Left lobe of liver (tissue), 2 donors: ENCODE measurements around the gene SLC27A6. TPM values are rescaled to one million over a fixed set of nuclear protein-coding genes. Genes with fewer than 3 reads are reported as not detected.
"Not testable (repeated sequence)": the region's sequence is repeated elsewhere in the genome, so short reads cannot be mapped to it uniquely, and the experiment has no call there.

Experiments
- ATAC-seq: fragments of 200-7000 bp; cut with Tn5 transposase; one replicate; pipeline ENCODE4 v1.9.1; 2020; ENCODE audit warnings: mild to moderate bottlenecking, moderate library complexity
- DNase-seq: peaks from one replicate; pipeline ENCODE4 v3.0.0-alpha.2; 2020; ENCODE audit warnings: low spot score
- total RNA-seq: library from RNA; stranded (reverse); gene quantifications from one replicate; pipeline ENCODE4 v1.2.1, GENCODE V29; 2021
- donor health status: DM: no; HTN: no; CAD: no; lungs with moderate emphysema.
- donor health status: DM: no; HTN: yes; CAD: no.

SLC27A6 gene, protein sequence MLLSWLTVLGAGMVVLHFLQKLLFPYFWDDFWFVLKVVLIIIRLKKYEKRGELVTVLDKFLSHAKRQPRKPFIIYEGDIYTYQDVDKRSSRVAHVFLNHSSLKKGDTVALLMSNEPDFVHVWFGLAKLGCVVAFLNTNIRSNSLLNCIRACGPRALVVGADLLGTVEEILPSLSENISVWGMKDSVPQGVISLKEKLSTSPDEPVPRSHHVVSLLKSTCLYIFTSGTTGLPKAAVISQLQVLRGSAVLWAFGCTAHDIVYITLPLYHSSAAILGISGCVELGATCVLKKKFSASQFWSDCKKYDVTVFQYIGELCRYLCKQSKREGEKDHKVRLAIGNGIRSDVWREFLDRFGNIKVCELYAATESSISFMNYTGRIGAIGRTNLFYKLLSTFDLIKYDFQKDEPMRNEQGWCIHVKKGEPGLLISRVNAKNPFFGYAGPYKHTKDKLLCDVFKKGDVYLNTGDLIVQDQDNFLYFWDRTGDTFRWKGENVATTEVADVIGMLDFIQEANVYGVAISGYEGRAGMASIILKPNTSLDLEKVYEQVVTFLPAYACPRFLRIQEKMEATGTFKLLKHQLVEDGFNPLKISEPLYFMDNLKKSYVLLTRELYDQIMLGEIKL
- total RNA-seq = 0.10 TPM

DNA sequence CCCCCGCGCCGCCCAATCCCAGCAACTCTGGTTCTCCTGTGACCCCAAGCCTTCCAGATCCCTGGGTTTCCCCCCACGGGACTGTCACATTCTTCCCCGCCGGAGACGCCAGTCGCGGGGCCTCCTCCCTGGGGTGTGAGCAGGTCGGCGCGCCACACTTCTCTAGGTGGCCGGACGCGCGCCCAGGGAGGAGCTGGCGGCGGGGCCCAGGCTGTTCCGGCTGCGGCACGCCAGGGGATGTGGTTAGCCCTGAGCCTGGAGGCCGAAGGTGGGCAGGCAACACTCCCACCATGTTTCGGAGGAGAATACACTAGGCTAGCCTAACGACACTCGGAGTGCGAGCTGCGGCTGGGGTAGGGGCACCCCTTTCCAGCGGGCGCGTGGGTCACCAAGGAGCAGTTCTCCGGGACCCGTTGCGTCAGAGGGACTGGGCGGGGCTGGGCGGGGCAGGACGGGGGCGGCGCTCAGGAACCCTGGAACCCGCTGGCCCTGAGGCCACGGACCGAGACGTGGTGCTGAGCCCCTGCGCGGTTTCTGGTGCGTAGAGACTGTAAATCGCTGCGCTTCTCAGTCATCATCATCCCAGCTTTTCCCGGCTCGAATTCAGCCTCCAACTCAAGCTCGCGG lies at the start of gene SLC27A6:
TSS of gene SLC27A6 (plus strand) at position 478 of the 627 bp plus-strand sequence. CDS start 650 bp downstream, outside the sequence.
- ATAC-seq (no peak), DNase-seq (no peak)

DNA sequence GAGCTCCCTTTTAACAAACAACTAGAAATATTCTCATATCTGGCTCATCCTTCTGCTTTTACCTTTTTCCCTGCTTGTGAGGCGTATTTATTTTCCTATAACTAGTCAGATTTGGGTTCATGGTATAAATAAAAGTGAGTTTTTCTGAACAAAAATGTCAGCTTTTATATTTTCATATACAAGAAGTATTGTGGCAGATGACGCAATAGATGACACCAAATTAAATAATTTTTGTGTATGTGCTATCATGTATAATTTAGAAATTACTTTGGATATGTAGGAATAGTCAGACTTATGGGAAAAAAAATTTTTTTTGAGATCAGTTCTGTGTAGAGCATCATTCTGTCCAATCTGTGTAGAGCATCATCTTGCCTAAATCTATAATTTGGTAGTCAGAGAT lies 45.7 kb upstream of the SLC27A6 start:
- ATAC-seq (no peak), DNase-seq (no peak)

DNA sequence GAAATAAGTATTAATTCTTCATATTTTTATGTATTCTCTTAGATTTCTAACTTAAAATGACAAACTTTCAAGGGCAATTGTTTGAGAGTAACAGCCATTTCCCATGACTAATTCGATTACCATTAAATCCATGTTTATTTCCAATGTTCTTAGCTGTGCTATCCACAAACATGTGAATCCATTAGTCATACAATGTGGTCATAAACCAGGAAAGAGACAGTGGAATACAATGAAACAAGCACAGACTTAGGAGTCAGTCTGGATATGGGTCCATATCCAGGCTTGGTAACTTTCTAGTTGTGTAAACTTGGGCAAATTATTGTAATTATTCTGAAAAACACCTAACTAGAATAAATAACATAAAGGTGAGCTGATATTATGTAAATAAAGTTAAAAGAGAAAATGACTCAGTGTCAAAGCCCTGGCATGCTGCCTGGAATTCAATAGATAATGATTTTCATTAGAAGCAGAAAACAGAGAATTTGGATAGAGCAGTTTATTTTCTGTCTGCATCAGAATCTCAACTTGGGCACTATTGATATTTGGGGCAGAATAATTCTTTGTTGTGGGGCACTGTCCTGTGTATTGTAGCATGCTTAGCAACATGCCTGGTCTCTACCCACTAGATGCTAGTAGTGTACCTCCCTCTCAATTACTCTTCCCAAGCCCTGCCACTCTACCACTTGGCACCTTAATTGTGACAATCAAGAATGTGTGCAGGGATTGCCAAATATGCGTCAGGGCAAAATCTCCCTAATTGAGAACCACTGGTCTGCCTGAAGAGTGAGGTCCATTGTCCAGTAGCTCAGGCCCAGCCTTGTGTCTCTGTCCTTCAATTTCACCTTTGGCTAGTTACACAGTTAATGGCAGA lies 44.7 kb upstream of the SLC27A6 start:
- no peak for ATAC-seq
- no peak for DNase-seq

DNA sequence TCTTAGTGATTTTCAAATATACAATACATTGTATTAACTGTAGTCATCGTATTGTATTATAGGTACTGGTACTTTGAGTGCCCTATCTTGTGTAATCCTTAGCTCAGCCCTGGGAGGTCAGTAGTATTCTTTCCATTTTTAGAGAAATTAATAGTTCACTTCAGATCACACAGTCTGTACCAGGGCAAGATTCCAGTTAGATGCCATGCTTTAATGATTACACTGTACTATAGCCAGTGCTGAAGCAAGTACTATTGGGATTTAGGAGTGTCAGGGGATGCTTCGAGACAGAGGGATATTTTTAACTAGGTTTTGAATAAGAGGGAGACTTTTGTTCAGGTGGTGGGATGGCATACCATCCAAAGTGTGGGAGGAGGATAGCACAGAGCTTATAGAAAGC lies 41.0 kb upstream of the SLC27A6 start:
- no peak for ATAC-seq
- DNase-seq = no peak

DNA sequence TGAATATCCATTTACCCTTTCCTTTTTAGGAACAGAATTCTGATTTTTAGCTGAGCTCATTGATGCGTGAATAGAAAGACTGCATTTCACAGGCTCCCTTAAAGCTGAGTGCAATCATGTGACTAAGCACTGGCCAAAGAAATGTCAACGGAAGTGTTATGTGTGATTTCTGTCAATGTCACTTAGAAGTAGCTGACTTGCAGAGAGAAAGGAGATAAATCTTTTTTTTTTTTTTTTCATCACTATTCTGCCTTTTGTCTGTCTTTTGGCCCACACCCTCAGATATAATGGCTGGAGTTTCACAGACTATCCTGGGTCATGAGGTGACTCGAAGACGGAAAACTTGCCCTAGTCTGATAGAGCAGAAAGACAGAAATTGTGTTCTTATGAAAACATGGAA lies 39.3 kb upstream of the SLC27A6 start:
- DNase-seq (no peak), ATAC-seq (no peak)

DNA sequence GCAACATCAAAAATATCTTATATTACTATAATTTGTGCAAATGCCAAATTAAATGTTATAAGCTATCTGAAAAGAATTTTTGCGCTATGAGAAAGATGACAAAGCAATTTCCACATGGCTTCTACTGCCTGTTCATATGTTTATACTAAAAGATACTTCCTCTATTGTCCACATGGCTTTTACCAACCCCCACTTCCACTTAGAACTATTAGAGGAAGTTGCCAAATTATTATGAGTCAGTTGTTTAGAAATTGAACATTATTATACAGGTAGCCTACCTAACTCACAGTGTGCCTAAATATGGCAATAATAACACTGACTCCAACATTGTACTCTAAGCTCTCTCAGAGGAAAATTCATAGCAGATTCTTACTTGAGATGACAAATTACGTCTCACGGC lies 37.6 kb upstream of the SLC27A6 start:
- no peak for DNase-seq
- ATAC-seq = no peak

DNA sequence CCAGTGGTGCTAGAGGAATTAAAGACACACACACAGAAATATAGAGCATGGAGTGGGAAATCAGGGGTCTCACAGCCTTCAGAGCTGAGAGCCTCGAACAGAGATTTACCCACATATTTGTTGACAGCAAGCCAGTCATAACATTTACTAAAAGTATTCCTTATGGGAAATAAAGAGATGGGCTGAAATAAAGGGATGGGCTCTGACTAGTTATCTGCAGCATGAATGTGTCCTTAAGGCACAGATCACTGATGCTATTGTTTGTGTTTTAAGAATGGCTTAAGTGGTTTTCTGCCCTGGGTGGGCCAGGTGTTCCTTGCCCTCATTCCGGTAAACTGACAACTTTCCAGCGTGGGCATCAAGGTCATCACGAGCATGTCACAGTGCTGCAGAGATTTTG lies 33.1 kb upstream of the SLC27A6 start:
- not testable (repeated sequence) for ATAC-seq, DNase-seq

DNA sequence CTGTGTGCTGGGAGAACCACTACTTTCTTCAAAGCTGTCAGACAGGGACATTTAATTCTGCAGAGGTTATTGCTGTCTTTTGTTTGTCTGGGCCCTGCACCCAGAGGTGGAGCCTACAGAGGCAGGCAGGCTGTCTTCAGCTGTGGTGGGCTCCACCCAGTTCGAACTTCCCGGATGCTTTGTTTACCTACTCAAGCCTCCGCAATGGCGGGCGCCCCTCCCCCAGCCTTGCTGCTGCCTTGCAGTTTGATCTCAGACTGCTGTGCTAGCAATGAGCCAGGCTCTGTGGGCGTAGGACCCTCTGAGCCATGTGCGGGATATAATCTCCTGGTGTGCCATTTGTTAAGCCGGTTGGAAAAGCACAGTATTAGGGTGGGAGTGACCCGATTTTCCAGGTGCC lies 22.2 kb upstream of the SLC27A6 start:
- DNase-seq = not testable (repeated sequence)

DNA sequence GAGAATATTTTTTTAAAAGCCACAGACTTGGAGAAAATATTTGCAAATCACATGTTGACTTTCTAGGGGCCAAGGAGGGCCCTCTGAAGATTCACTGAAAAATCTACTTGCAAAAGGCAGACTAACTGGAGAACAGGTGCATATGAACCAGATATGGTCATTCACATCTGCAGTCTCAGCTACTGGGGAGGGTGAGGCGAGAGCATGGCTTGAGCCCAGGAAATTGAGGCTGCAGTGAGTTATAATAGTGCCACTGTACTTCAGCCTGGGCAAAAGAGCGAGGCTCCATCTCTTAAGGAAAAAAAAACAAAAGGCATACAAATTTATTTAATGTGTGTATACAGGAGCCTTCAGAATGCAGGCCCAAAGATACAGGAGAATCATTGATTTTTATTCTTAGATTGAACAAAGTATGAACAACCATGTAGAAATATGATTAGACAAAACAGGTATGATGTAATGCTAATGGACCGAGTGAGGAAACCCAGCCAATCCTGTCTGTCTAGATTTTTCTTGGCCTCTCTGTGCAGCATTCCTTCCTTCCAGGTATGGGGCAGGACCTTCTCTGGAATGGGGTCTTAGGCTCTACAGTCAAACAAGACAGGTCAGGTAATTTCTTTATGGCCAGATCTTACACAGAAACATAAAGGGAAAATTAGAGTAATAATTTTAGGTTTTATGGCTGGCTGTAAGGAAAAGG lies 15.3 kb upstream of the SLC27A6 start:
- ATAC-seq = no peak

More for the DNA sequence above, 22.2 kb upstream of the SLC27A6 start:
- not testable (repeated sequence) for ATAC-seq

DNA sequence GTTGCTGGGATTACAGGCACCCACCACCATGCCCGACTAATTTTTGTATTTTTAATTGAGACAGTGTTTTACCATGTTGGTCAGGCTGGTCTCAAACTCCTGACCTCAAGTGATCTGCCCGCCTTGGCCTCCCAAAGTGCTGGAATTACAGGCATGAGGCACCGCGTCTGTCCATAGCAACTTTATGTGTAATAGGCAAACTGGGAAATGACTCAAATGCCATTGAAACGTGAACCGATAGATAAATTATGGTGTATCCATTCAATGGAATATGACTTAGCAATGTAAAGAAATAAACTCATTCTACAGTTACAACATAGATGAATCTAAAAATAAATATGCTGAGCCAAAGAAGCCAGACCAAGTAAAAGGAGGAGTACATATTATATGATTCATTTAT lies 14.0 kb upstream of the SLC27A6 start:
- not testable (repeated sequence) for ATAC-seq, DNase-seq

More for the DNA sequence above, 15.3 kb upstream of the SLC27A6 start:
- DNase-seq = no peak

DNA sequence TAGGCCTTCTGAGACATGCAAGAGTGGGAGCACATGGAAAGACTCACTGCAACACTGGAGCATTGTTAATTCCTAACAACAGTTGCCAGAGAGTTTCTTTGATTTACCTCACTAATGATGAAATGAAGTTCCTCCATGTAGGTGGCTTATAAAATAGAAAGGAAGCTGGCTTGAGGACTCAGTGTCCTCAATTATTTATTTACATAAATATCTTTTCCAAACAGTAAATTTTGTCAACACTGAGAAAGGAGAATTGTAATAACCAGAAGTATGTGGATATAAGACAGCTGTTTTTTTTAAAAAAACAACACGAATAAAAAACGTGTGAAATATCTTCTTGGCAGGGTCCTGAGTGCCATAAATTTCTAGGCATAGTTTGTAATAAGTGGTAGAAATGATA lies 9.1 kb upstream of the SLC27A6 start:
- DNase-seq = no peak

DNA sequence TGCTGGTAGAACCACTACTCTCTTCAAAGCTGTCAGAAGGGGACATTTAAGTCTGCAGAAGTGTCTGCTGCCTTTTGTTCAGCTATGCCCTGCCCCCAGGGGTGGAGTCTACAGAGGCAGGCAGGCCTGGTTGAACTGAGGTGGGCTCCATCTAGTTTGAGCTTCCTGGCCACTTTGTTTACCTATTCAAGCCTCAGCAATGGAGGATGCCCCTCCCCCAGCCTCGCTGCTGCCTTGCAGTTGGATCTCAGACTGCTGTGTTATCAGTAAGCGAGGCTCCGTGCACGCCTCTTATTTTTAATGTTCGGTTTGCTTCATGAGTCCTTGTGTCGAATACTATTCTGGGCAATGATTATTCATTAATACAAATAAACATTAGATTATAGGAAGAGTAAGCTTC lies 3.1 kb upstream of the SLC27A6 start:
- DNase-seq = no peak

More for the DNA sequence above, 9.1 kb upstream of the SLC27A6 start:
- no peak for ATAC-seq

DNA sequence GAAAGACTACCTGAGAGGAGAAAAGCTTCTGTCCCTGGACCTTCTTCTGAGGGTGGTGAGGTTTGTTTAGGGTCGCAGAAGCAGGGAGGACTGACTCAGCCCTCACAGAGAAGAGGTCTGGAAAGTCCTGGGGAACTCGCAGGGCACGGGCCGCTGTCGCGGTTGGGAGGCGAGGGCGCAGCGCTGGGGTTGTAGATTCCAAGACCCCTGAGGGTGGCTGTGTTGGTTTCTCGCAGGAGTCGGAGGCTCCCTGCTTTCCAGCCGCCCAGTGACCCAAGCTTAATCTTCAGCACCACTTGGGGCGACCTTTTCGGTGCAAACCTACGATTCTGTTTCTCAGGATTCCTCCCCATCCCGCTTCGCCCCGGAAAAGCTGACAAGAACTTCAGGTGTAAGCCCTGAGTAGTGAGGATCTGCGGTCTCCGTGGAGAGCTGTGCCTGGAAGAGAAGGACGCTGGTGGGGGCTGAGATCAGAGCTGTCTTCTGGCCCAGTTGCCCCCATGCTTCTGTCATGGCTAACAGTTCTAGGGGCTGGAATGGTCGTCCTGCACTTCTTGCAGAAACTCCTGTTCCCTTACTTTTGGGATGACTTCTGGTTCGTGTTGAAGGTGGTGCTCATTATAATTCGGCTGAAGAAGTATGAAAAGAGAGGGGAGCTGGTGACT lies 482 bp downstream of the SLC27A6 start:
- no peak for ATAC-seq
- no peak for DNase-seq

More for the DNA sequence above, 3.1 kb upstream of the SLC27A6 start:
- no peak for ATAC-seq

DNA sequence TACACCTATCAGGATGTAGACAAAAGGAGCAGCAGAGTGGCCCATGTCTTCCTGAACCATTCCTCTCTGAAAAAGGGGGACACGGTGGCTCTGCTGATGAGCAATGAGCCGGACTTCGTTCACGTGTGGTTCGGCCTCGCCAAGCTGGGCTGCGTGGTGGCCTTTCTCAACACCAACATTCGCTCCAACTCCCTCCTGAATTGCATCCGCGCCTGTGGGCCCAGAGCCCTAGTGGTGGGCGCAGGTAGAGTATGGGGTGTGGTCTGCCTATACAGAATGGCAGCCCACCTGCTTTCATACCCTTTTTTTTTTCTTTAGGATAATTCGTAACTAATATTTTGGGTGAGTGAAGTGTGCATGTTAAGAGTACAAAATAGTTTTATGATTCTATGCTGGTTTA lies 1.1 kb downstream of the SLC27A6 start:
- no peak for ATAC-seq
- no peak for DNase-seq

DNA sequence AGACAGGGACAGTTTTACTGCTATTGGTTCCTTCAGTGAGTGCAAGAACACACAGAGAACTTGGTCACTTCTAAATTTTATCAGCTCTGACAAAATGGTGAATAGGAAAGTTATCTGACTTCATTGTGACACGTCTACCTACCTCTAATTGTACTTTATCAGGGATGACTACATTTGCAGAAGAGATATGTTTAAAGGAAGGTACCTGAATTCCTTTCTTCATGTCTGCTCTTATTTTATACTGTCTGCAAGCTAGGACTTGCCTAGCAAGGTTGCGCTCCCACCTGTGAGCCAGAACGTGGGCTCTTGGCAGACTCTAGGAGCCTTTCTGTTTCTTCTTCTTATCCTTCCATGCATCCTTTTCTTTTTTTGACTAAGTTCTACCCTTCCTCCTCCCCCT lies 1.6 kb downstream of the SLC27A6 start:
- ATAC-seq = no peak
- no peak for DNase-seq

DNA sequence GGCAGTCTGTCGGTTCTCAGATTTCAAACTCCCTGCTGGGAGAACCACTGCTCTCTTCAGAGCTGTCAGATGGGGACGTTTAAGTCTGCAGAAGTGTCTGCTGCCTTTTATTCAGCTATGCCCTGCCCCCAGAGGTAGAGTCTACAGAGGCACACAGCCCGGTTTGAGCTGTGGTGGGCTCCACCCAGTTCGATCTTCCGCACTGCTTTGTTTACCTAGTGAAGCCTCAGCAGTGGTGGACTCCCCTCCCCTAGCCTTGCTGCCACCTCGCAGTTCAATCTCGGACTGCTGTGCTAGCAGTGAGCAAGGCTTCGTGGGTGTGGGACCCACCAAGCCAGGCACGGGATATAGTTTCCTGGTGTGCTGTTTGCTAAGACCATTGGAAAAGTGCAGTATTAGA lies 8.0 kb downstream of the SLC27A6 start:
- DNase-seq (no peak), ATAC-seq (no peak)

DNA sequence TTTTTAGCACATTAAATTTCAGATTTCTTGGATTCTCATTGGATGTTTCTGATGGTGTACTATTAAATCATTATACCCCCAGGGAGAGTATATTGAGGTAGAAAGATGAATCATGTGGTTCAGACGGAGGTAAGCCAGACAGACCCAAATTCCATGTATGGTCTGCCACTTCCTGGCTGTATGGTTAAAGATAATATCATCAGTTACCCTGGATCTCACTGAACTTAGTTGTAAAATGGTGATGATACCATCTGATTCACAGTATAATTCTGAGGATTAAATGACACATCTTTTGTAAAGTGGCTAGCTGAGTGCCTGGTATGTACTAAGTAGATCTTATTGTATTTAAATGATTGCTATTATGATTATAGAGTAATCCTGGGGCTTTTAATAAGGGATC lies 9.3 kb downstream of the SLC27A6 start:
- ATAC-seq (no peak), DNase-seq (no peak)

DNA sequence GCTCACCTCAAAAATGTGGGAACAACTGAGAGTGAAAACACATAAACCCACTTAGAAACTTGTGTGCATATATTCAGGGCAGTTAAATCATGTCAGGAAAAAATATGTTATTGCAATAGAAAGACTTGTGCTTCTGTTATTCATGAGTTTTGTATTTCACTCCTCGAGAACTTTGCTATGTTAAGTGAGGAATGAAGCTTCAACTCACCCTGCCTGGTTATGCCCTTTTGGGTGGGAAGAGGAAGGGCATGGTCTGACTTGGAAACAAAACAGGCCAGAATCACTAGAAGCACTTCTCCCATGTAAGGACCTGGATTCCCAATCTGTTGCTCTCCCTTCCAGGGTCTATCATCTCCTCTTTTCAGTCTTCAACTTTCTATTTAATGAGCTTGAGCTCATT lies 14.5 kb downstream of the SLC27A6 start:
- DNase-seq (no peak), ATAC-seq (no peak)

DNA sequence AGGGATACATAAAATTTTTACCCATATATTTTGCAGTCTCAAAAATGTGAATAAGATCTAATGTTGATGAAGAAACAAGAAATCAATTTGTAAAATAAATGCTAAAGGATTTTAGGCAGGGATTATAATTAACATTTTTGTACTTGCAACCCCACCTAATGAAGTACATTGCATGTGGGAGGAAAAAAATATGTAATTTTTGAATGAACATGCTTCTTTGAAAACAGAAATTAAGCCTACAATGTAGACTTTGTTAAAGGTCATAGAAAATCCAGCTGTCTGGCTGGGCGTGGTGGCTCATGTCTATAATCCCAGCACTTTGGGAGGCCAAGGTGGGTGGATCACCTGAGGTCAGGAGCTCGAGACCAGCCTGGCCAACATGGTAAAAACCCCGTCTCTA lies 15.6 kb downstream of the SLC27A6 start:
- DNase-seq = no peak
- no peak for ATAC-seq

DNA sequence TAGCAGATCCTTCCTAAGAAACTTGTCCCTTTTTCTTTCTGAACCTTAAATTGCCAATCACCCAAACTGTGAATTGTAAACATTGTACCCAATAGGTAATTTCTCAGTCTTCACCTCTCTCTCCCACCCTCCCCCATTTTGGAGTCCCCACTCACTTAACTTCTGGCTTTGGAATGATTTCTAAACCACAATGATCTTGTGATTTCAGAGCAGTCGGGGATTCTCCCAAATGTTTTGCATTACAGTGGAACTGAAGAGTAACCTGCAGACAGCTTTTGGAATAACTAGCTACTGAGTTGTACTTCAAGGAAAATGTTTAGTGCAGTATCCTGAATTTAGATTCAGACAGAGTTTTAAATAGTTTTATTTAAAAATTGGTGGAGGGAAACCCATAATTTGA lies 19.2 kb downstream of the SLC27A6 start:
- DNase-seq (no peak), ATAC-seq (no peak)
